GM12878 (cell line): Measurements from ENCODE around the gene BSND. TPM values are rescaled to one million over a fixed set of nuclear protein-coding genes. Genes with fewer than 3 reads are reported as not detected.

Source experiments
- ATAC-seq: fragments of 200-7000 bp; cut with Tn5 transposase; 3 replicates; pipeline ENCODE4 v1.9.1; 2020; ENCODE audit warnings: mild to moderate bottlenecking, moderate library complexity
- BruUV-seq: library from RNA; stranded (reverse); fragments of 400-500 nt; replicated peaks from 2 replicates; lab custom pipeline; 2021; lab: Mats Ljungman, UMichigan
- CTCF ChIA-PET: fragments of 300-600 bp; sonication (Branson Sonifier 250); formaldehyde crosslinking; extraction: SDS; loops from one replicate; lab custom pipeline; 2021; ENCODE audit warnings: inconsistent platforms; lab: Yijun Ruan, JAX
- POLR2A ChIA-PET: fragments of 350-600 bp; formaldehyde crosslinking; extraction: SDS; loops from one replicate; lab custom pipeline; 2021; ENCODE audit warnings: inconsistent platforms; lab: Charles Lee
- RAD21 ChIA-PET: fragments of 300-600 bp; sonication (Branson Sonifier 250); formaldehyde crosslinking; loops from one replicate; lab custom pipeline; 2023; ENCODE audit warnings: antibody characterized with exemption; ENCODE audit not compliant: unreplicated experiment; lab: Charles Lee
- SMC1A ChIA-PET: fragments of 300-600 bp; sonication (Branson Sonifier 250); formaldehyde crosslinking; loops from one replicate; lab custom pipeline; 2023; ENCODE audit not compliant: unreplicated experiment, uncharacterized antibody; lab: Charles Lee
- DNase-seq: peaks from one replicate; pipeline ENCODE4 v3.0.0-alpha.2; 2011; ENCODE audit warnings: low read depth, low spot score
- FAIRE-seq: peaks from 3 replicates; lab custom pipeline; 2011; peaks lifted over from hg19 to GRCh38; lab: Jason Lieb, UNC
- H2AFZ ChIP-seq: 2 replicates; pipeline ENCODE4 v1.6.0; 2011; ENCODE audit warnings: low read depth, low read length, control low read depth; ENCODE audit not compliant: control insufficient read depth
- H3K27ac ChIP-seq: 2 replicates; pipeline ENCODE4 v1.5.1; 2011; ENCODE audit warnings: control low read depth; ENCODE audit not compliant: control insufficient read depth, insufficient read depth
- H3K27me3 ChIP-seq, 2 experiments: replicated peaks in 1 of 2; 2 replicates each; pipeline versions ENCODE4 v1.6.0 to v1.6.1; 2011; ENCODE audit warnings: low read length in 1 of 2; ENCODE audit not compliant: control insufficient read depth in 2 of 2, insufficient read depth in 2 of 2
- H3K36me3 ChIP-seq, 2 experiments: 2 replicates each; pipeline ENCODE4 v1.5.1; 2011; ENCODE audit warnings: low read length in 1 of 2; ENCODE audit not compliant: control insufficient read depth in 2 of 2, insufficient read depth in 2 of 2
- H3K4me1 ChIP-seq: 2 replicates; pipeline ENCODE4 v1.6.1; 2011; ENCODE audit warnings: mild to moderate bottlenecking, low read length, moderate library complexity, mixed read lengths; ENCODE audit not compliant: control insufficient read depth, insufficient read depth
- H3K4me2 ChIP-seq: 2 replicates; pipeline ENCODE4 v1.6.0; 2011; ENCODE audit warnings: control low read depth; ENCODE audit not compliant: control insufficient read depth, insufficient read depth
- H3K4me3 ChIP-seq: fragments of 200-600 bp; sonication (generic); 2 replicates; pipeline ENCODE4 v1.5.1; 2016
- H3K79me2 ChIP-seq: 2 replicates; pipeline ENCODE4 v1.6.0; 2011; ENCODE audit warnings: low read length; ENCODE audit not compliant: control insufficient read depth, insufficient read depth
- H3K9ac ChIP-seq: 2 replicates; pipeline ENCODE4 v1.8.0; 2011; ENCODE audit warnings: low read length, control low read depth, mixed read lengths; ENCODE audit not compliant: control insufficient read depth, insufficient read depth
- H3K9me3 ChIP-seq: replicated peaks from 3 replicates; pipeline ENCODE4 v1.5.1; 2011; ENCODE audit warnings: mild to moderate bottlenecking, low read length; ENCODE audit not compliant: control insufficient read depth, insufficient read depth
- H4K20me1 ChIP-seq: 2 replicates; pipeline ENCODE4 v1.6.0; 2011; ENCODE audit not compliant: control insufficient read depth, insufficient read depth
- ASH2L ChIP-seq: fragments of 300-600, 200-600 bp; sonication (generic); IDR thresholded peaks from 2 replicates; pipeline ENCODE4 v1.6.1; 2017; ENCODE audit warnings: low read depth, mild to moderate bottlenecking, borderline replicate concordance
- EGR1 ChIP-seq, 2 experiments: IDR thresholded peaks; 1 replicate in 1 of 2; 2 replicates in 1 of 2; pipeline ENCODE4 v1.6.1; 2011 to 2012; ENCODE audit warnings: low read depth in 2 of 2, low read length in 2 of 2, borderline replicate concordance in 1 of 2, mild to moderate bottlenecking in 1 of 2, moderate library complexity in 1 of 2
- HDAC2 ChIP-seq: fragments of 200-600 bp; sonication (generic); IDR thresholded peaks from 2 replicates; pipeline ENCODE4 v1.6.1; 2017
- IKZF2 ChIP-seq, 2 experiments: fragments of 450-650 bp; IDR thresholded peaks; 2 replicates each; pipeline ENCODE4 v1.6.1; 2017; ENCODE audit warnings: mild to moderate bottlenecking in 2 of 2, moderate library complexity in 2 of 2
- MXI1 ChIP-seq: fragments of 150-350 bp; IDR thresholded peaks from 2 replicates; pipeline ENCODE4 v1.6.1; 2011; ENCODE audit warnings: low read depth, mild to moderate bottlenecking, inconsistent platforms, low read length, improper control_type of control experiment
- NFYA ChIP-seq: IDR thresholded peaks from 2 replicates; pipeline ENCODE4 v1.6.1; 2011; ENCODE audit warnings: low read depth, mild to moderate bottlenecking, low read length, improper control_type of control experiment, borderline replicate concordance
- PML ChIP-seq: IDR thresholded peaks from 2 replicates; pipeline ENCODE4 v1.6.1; 2012; ENCODE audit warnings: low read length, inconsistent platforms
- POLR2AphosphoS5 ChIP-seq: IDR thresholded peaks from 2 replicates; pipeline ENCODE4 v1.6.1; 2011; ENCODE audit warnings: mild to moderate bottlenecking, low read length, inconsistent platforms
- RFX5 ChIP-seq: IDR thresholded peaks from 2 replicates; pipeline ENCODE4 v1.6.1; 2011; ENCODE audit warnings: low read depth, low read length, improper control_type of control experiment
- SIX5 ChIP-seq: IDR thresholded peaks from 2 replicates; pipeline ENCODE4 v1.6.1; 2011; ENCODE audit warnings: mild to moderate bottlenecking, low read depth, low read length, moderate library complexity; ENCODE audit not compliant: severe bottlenecking
- SMARCA5 ChIP-seq: fragments of 450-650 bp; IDR thresholded peaks from 2 replicates; pipeline ENCODE4 v1.6.1; 2017; ENCODE audit warnings: mild to moderate bottlenecking
- SPI1 ChIP-seq: IDR thresholded peaks from 2 replicates; pipeline ENCODE4 v1.6.1; 2011; ENCODE audit warnings: low read depth, mild to moderate bottlenecking, low read length, moderate library complexity, borderline replicate concordance; ENCODE audit not compliant: insufficient read depth
- WGBS: methylation state at CpG from one replicate; pipeline ENCODE4 v1.1.6; 2016; ENCODE audit warnings: low lambda C conversion rate; ENCODE audit not compliant: insufficient replicate concordance, insufficient coverage; ENCODE audit errors: missing lambda C conversion rate; 5-methylcytosine and 5-hydroxymethylcytosine counted together
- in situ Hi-C: fragments of 300-500 bp; cut with MboI; formaldehyde crosslinking; loops from 9 replicates; pipeline ENCODE4 v1.14.3; 2018; ENCODE audit warnings: mixed read lengths
- intact Hi-C: fragments of 100-400 bp; cut with micrococcal nuclease; formaldehyde crosslinking; loops from one replicate; pipeline ENCODE4 v1.14.2; 2022; ENCODE audit not compliant: unreplicated experiment
- polyA plus RNA-seq, 11 experiments: library from polyadenylated mRNA; depleted of rRNA in 4 of 11; unstranded in 6 of 11; stranded (reverse) in 5 of 11; fragments of >200 nt; fragmentation: Nextera tagmentation in 4 of 11; fragmentation: Illumina TruSeq in 1 of 11; extraction: Ambion mirVana in 4 of 11; extraction: Trizol in 1 of 11; gene quantifications; 1 replicate in 1 of 11; 2 replicates in 10 of 11; pipeline versions ENCODE4 v1.2.1 to v1.2.3, GENCODE V29; 2011 to 2016; ENCODE audit warnings: inconsistent platforms in 2 of 11, missing spikeins in 2 of 11, low read depth in 1 of 11
- total RNA-seq, 4 experiments: library from RNA; depleted of rRNA in 3 of 4; stranded (reverse); fragments of >200 nt in 3 of 4; fragmentation: Illumina TruSeq in 1 of 4; extraction: Trizol in 1 of 4; gene quantifications; 2 replicates each; pipeline versions ENCODE4 v1.2.1 to v1.2.3, GENCODE V29; 2013 to 2021

Gene BSND
- total and polyA plus RNA-seq, 10 of the 15 experiments (the other 5 are each of a cell fraction or from before 2014, with no cell fraction given): not detected

DNA sequence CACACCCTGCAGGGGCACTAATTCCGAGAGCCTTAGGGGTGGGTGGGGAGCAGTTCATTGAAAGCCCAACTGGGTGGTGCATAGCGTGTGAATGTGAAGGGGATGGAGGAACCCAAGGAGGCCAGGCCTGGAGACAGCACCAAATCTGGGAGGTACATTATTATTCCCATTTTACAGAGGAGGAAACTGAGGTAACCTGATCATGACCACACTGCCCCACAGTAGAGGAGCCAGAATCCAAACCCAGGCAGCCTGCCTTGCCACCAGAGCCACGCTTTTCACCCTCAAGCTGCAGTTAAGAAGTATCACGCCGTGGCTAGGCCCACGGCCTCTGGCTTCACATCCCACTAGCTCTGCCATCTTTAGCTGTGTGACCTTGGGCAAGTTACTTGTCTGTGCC, 633 bp upstream of the BSND start (continued):
- TF ChIP-seq NFYA (no peak), POLR2AphosphoS5 (no peak), SIX5 (no peak), MXI1 (no peak)

- in situ Hi-C loops: no loop called here
- no peak overlapping the region for H3K9ac ChIP-seq
- WGBS: 5% methylated on average over 8 of the region's 8 CpGs
- intact Hi-C loops: no loop called here
- RAD21 ChIA-PET: interaction anchor here (0.9 kb wide), 2 partner anchors 50 to 55 kb away, joined by 3 read pairs; no protein-coding TSS in a partner anchor
- TF ChIP-seq RFX5: no peak
- TF ChIP-seq ASH2L: no peak
- TF ChIP-seq SPI1: no peak
- TF ChIP-seq POLR2AphosphoS5: no peak
- no peak for TF ChIP-seq EGR1 (IDR thresholded peaks at IDR 0.05; ENCODE audit: borderline replicate concordance in 1 of 2, low read depth in 2 of 2, low read length in 2 of 2)
- no peak for TF ChIP-seq IKZF2 (IDR thresholded peaks at IDR 0.05)
- no peak for TF ChIP-seq SMARCA5
- no peak for TF ChIP-seq PML
- TF ChIP-seq HDAC2: no peak
- TF ChIP-seq, all 136 proteins: peak for 0
- Histone ChIP-seq H4K20me1 (no peaks in the 10 kb centered on the region; the same call in 1 of the 2 replicates), H3K27me3 (peaks cover 2 to 5% of the 10 kb centered on the region in 2 experiments), H3K27ac (no peak overlapping the region), H2AFZ (no peak overlapping the region), H3K36me3 (no peaks in the 10 kb centered on the region), H3K79me2 (no peaks in the 10 kb centered on the region), H3K4me3 (no peak overlapping the region), H3K4me1 (peaks cover 3% of the 10 kb centered on the region; the same call in 1 of the 2 replicates), H3K4me2 (no peak overlapping the region), H3K9me3 (no peaks in the 10 kb centered on the region)
- ATAC-seq (no peak), FAIRE-seq (no peak), DNase-seq (no peak)
- POLR2A ChIA-PET: no interaction called here
- BruUV-seq: no TSS peak
- CTCF ChIA-PET: interaction anchor here (2.7 to 19.5 kb wide), 2 partner anchors 22 to 52 kb away, joined by 9 to 436 read pairs; no protein-coding TSS in a partner anchor
- SMC1A ChIA-PET: interaction anchor here (1.1 to 6.7 kb wide), 2 partner anchors 52 to 107 kb away, joined by 3 to 147 read pairs; no protein-coding TSS in a partner anchor
These were observed 1.7 kb downstream of the BSND start for GRCh38 chr1:55000110-55001085.
